Measurements from ENCODE around the gene IFT81.
A peak's percentile ranks its signal among the peaks of the same experiment; 100 is the strongest.

DNA sequence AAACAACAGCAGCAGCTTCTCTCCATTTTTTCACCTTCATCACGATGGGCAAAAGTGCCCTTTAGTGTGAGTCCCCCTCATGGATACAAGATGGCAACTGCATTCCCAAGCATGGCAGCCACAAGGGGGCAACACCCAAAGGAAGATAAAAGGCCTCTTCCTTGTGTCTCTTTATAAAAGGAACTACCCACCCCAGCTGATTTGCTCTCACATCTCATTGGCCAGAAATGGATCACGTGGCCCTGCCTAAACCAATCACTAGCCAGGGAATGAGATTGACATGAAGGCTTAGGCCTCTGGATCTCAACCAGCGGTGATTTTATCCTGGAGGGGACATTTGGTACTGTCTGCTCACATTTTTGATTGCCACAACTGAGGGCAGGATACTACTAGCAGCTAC is 21.9 kb upstream of the IFT81 start:
- TF ChIP-seq POLR2A (IDR thresholded peaks at IDR 0.05) (no peak), CTCF (IDR thresholded peaks at IDR 0.05) (peak in 4 of 6 experiments; percentile 12 to 51 (median 23))
